Smooth muscle cell (in vitro differentiated cells): ENCODE measurements around the gene BATF3. TPM values are rescaled to one million over a fixed set of nuclear protein-coding genes. Genes with fewer than 3 reads are reported as not detected.

ENCODE experiments used
- DNase-seq: peaks from one replicate; lab custom pipeline; 2025; ENCODE audit not compliant: unreplicated experiment; lab: John Stamatoyannopoulos, UW
- H2AFZ ChIP-seq: fragments of 200-600 bp; sonication (generic); 2 replicates; pipeline ENCODE4 v1.6.0; 2016; ENCODE audit warnings: antibody characterized with exemption, low read depth, mild to moderate bottlenecking
- H3F3A ChIP-seq: fragments of 200-600 bp; sonication (generic); 2 replicates; pipeline ENCODE4 v1.6.0; 2017; ENCODE audit warnings: antibody characterized with exemption, low read depth
- H3K27ac ChIP-seq: fragments of 200-600 bp; sonication (generic); 2 replicates; pipeline ENCODE4 v1.5.1; 2016; ENCODE audit warnings: low read depth, mild to moderate bottlenecking
- H3K27me3 ChIP-seq: fragments of 200-600 bp; sonication (generic); 2 replicates; pipeline ENCODE4 v1.6.1; 2016; ENCODE audit warnings: low read depth, mild to moderate bottlenecking
- H3K36me3 ChIP-seq: fragments of 200-600 bp; sonication (generic); 2 replicates; pipeline ENCODE4 v1.5.1; 2016; ENCODE audit warnings: low read depth
- H3K4me1 ChIP-seq: fragments of 200-600 bp; sonication (generic); 2 replicates; pipeline ENCODE4 v1.5.1; 2016; ENCODE audit warnings: low read depth
- H3K4me2 ChIP-seq: fragments of 200-600 bp; sonication (generic); 2 replicates; pipeline ENCODE4 v1.6.0; 2016; ENCODE audit warnings: mild to moderate bottlenecking
- H3K4me3 ChIP-seq: fragments of 200-600 bp; sonication (generic); 2 replicates; pipeline ENCODE4 v1.5.1; 2016; ENCODE audit warnings: mild to moderate bottlenecking
- H3K79me2 ChIP-seq: fragments of 200-600 bp; sonication (generic); 2 replicates; pipeline ENCODE4 v1.6.0; 2016; ENCODE audit warnings: low read depth, mild to moderate bottlenecking
- H3K9ac ChIP-seq: fragments of 200-600 bp; sonication (generic); 2 replicates; pipeline ENCODE4 v1.6.0; 2016; ENCODE audit warnings: low read depth
- H3K9me3 ChIP-seq: fragments of 200-600 bp; sonication (generic); replicated peaks from 2 replicates; pipeline ENCODE4 v1.5.1; 2016; ENCODE audit warnings: low read depth
- H4K20me1 ChIP-seq: fragments of 200-600 bp; sonication (generic); 2 replicates; pipeline ENCODE4 v1.6.0; 2016; ENCODE audit warnings: low read depth
- CTCF ChIP-seq: fragments of 200-600 bp; sonication (generic); IDR thresholded peaks from 2 replicates; pipeline ENCODE4 v1.5.1; 2017; ENCODE audit warnings: borderline replicate concordance, mild to moderate bottlenecking, antibody characterized with exemption; ENCODE audit not compliant: insufficient read depth, poor library complexity, severe bottlenecking
- WGBS: methylation state at CpG from one replicate; pipeline ENCODE4 v1.1.7; 2016; ENCODE audit warnings: low lambda C conversion rate; 5-methylcytosine and 5-hydroxymethylcytosine counted together
- polyA plus RNA-seq: library from polyadenylated mRNA; unstranded; fragments of >200 nt; fragmentation: Nextera tagmentation; extraction: Ambion mirVana; gene quantifications from 2 replicates; pipeline ENCODE4 v1.2.1, GENCODE V29; 2016
- total RNA-seq: library from RNA; depleted of rRNA; stranded (reverse); fragments of >200 nt; gene quantifications from 2 replicates; pipeline ENCODE4 v1.2.3, GENCODE V29; 2014

BATF3 gene
- total and polyA plus RNA-seq, 2 experiments from 2014 or later: 5.8 to 11.5 TPM

- no peaks in the 10 kb centered on the region for H3K79me2 ChIP-seq
- DNase-seq: no peak
- H3K9ac ChIP-seq: no peak overlapping the region
- peaks cover 22% of the 10 kb centered on the region for H3K27me3 ChIP-seq
- H2AFZ ChIP-seq: peak overlapping the region; percentile 70
- H3K4me3 ChIP-seq: peak overlapping the region; percentile 64
- H4K20me1 ChIP-seq: no peaks in the 10 kb centered on the region
- no peak overlapping the region for H3K27ac ChIP-seq
- H3K4me2 ChIP-seq: peak overlapping the region; percentile 90
- no peaks in the 10 kb centered on the region for H3K9me3 ChIP-seq
- peaks cover 11% of the 10 kb centered on the region for H3K4me1 ChIP-seq
- TF ChIP-seq CTCF: no peak
- 46% methylated on average over 12 of the region's 12 CpGs for WGBS
- peaks cover 8% of the 10 kb centered on the region for H3F3A ChIP-seq
- H3K36me3 ChIP-seq: no peaks in the 10 kb centered on the region
These were observed 1.1 kb downstream of the BATF3 start for GRCh38 chr1:212698467-212699103.

- Histone ChIP-seq H3K36me3 (no peaks in the 10 kb centered on the region), H3K9me3 (no peaks in the 10 kb centered on the region), H2AFZ (no peak overlapping the region), H3K9ac (no peak overlapping the region), H3K27me3 (peaks cover 22% of the 10 kb centered on the region), H3K4me1 (peaks cover 11% of the 10 kb centered on the region), H3K27ac (no peak overlapping the region), H3F3A (peaks cover 3% of the 10 kb centered on the region), H3K4me2 (no peak overlapping the region), H4K20me1 (no peaks in the 10 kb centered on the region), H3K79me2 (no peaks in the 10 kb centered on the region), H3K4me3 (no peak overlapping the region)
- DNase-seq: no peak
- 88% methylated on average over 13 of the region's 13 CpGs for WGBS
- no peak for TF ChIP-seq CTCF
These were observed 2.8 kb downstream of the BATF3 start for GRCh38 chr1:212696721-212697331.

- WGBS: 86% methylated on average over 9 of the region's 9 CpGs
- Histone ChIP-seq H3K79me2 (no peaks in the 10 kb centered on the region), H3K36me3 (no peaks in the 10 kb centered on the region), H3K9me3 (no peaks in the 10 kb centered on the region), H3K9ac (no peak overlapping the region), H3F3A (no peaks in the 10 kb centered on the region), H3K4me1 (no peaks in the 10 kb centered on the region), H2AFZ (no peak overlapping the region), H3K4me2 (no peak overlapping the region), H4K20me1 (no peaks in the 10 kb centered on the region), H3K27ac (no peak overlapping the region), H3K4me3 (no peak overlapping the region), H3K27me3 (peaks cover 12% of the 10 kb centered on the region)
- no peak for TF ChIP-seq CTCF
- DNase-seq: no peak
These were observed 6.6 kb downstream of the BATF3 start for GRCh38 chr1:212692774-212693644.
